GM06990 (cell line): ENCODE results near the gene SKI.

ENCODE experiments used
- DNase-seq: peaks from one replicate; pipeline ENCODE4 v3.0.0-alpha.2; 2011; ENCODE audit not compliant: insufficient read length; ENCODE audit errors: extremely low read depth
- H3K27me3 ChIP-seq: replicated peaks from 2 replicates; pipeline ENCODE4 v1.6.0; 2011; ENCODE audit warnings: low read length; ENCODE audit not compliant: control insufficient read depth, insufficient read depth
- H3K36me3 ChIP-seq: 2 replicates; pipeline ENCODE4 v1.5.1; 2011; ENCODE audit warnings: low read length; ENCODE audit not compliant: control insufficient read depth, insufficient read depth
- H3K4me3 ChIP-seq: replicated peaks from 2 replicates; pipeline ENCODE4 v1.5.1; 2011; ENCODE audit warnings: low read depth, mild to moderate bottlenecking, control low read depth, low read length
- CTCF ChIP-seq: IDR thresholded peaks from 2 replicates; pipeline ENCODE4 v1.5.1; 2011; ENCODE audit warnings: low read length, control low read depth, mild to moderate bottlenecking, inconsistent platforms; ENCODE audit not compliant: insufficient read depth, poor library complexity, severe bottlenecking

Gene SKI

GRCh38 chr1:2213576-2214505 lies 14.3 kb upstream of the SKI start:
- TF ChIP-seq CTCF, result no peak
- Histone ChIP-seq H3K27me3 (no peaks in the 10 kb centered on the region), H3K36me3 (no peaks in the 10 kb centered on the region), H3K4me3 (no peak overlapping the region)
- DNase-seq, result no peak

GRCh38 chr1:2214541-2215241 lies 13.4 kb upstream of the SKI start:
- H3K27me3 ChIP-seq, result no peaks in the 10 kb centered on the region
- H3K4me3 ChIP-seq, result no peak overlapping the region
- no peaks in the 10 kb centered on the region for H3K36me3 ChIP-seq
- no peak for DNase-seq
- no peak for TF ChIP-seq CTCF

- H3K27me3 ChIP-seq, result no peaks in the 10 kb centered on the region
- H3K36me3 ChIP-seq, result no peaks in the 10 kb centered on the region
- no peak for TF ChIP-seq CTCF
- no peak for DNase-seq
- H3K4me3 ChIP-seq, result no peak overlapping the region
These were observed 12.8 kb upstream of the SKI start for GRCh38 chr1:2215329-2215728.

- no peak overlapping the region for H3K4me3 ChIP-seq
- H3K36me3 ChIP-seq, result no peaks in the 10 kb centered on the region
- no peak for DNase-seq
- no peak for TF ChIP-seq CTCF
- no peaks in the 10 kb centered on the region for H3K27me3 ChIP-seq
These were observed 12.0 kb upstream of the SKI start for GRCh38 chr1:2215909-2216766.

GRCh38 chr1:2216767-2217058 lies 11.4 kb upstream of the SKI start:
- H3K4me3 ChIP-seq, result no peak overlapping the region
- no peak for TF ChIP-seq CTCF

More at GRCh38 chr1:2216767-2217058, 11.4 kb upstream of the SKI start:
- H3K36me3 ChIP-seq, result no peaks in the 10 kb centered on the region
- H3K27me3 ChIP-seq, result no peaks in the 10 kb centered on the region
- DNase-seq, result no peak
